Endothelial cell of umbilical vein (primary cell): ENCODE results near the gene NFYC. TPM values are rescaled to one million over a fixed set of nuclear protein-coding genes. Genes with fewer than 3 reads are reported as not detected.

Experiments
- BruUV-seq: library from RNA; stranded (reverse); fragments of 400-500 nt; replicated peaks from 2 replicates; lab custom pipeline; 2021; lab: Mats Ljungman, UMichigan
- CTCF ChIA-PET: fragments of 300-600, 350-600 bp; sonication (Branson Sonifier 250); formaldehyde crosslinking; loops from one replicate; lab custom pipeline; 2021; ENCODE audit warnings: antibody characterized with exemption, inconsistent platforms; lab: Charles Lee
- POLR2A ChIA-PET: fragments of 300-600, 350-600 bp; sonication (Branson Sonifier 250); formaldehyde crosslinking; loops from one replicate; lab custom pipeline; 2021; ENCODE audit warnings: antibody characterized with exemption, inconsistent platforms; lab: Charles Lee
- DNase-seq: peaks from one replicate; pipeline ENCODE4 v3.0.0-alpha.2; 2011; ENCODE audit warnings: low read depth, low spot score
- FAIRE-seq: peaks from 2 replicates; lab custom pipeline; 2011; peaks lifted over from hg19 to GRCh38; lab: Jason Lieb, UNC
- H2AFZ ChIP-seq: 2 replicates; pipeline ENCODE4 v1.6.0; 2012; ENCODE audit warnings: low read depth, low read length, control low read depth, inconsistent platforms
- H3K27ac ChIP-seq: 2 replicates; pipeline ENCODE4 v1.5.1; 2011; ENCODE audit warnings: low read depth, mild to moderate bottlenecking, control low read depth, low read length, moderate library complexity; ENCODE audit not compliant: insufficient read depth
- H3K27me3 ChIP-seq, 2 experiments: 2 replicates each; pipeline versions ENCODE4 v1.6.0 to v1.6.1; 2011; ENCODE audit warnings: low read length in 2 of 2, mixed read lengths in 1 of 2; ENCODE audit not compliant: control insufficient read depth in 2 of 2, insufficient read depth in 2 of 2
- H3K36me3 ChIP-seq, 2 experiments: 2 replicates in 1 of 2; 3 replicates in 1 of 2; pipeline ENCODE4 v1.5.1; 2011; ENCODE audit warnings: low read length in 2 of 2, mild to moderate bottlenecking in 1 of 2, moderate library complexity in 1 of 2; ENCODE audit not compliant: control insufficient read depth in 2 of 2, insufficient read depth in 2 of 2; ENCODE audit errors: extremely low read depth in 1 of 2
- H3K4me1 ChIP-seq: 3 replicates; pipeline ENCODE4 v1.5.1; 2011; ENCODE audit warnings: mild to moderate bottlenecking, low read length; ENCODE audit not compliant: control insufficient read depth, insufficient read depth; ENCODE audit errors: extremely low read depth
- H3K4me2 ChIP-seq: 2 replicates; pipeline ENCODE4 v1.6.1; 2011; ENCODE audit warnings: low read length, control low read depth, mixed read lengths; ENCODE audit not compliant: insufficient read depth
- H3K4me3 ChIP-seq, 3 experiments: fragments of 200-600 bp in 1 of 3; sonication (generic), shearing (Covaris generic) in 1 of 3; replicated peaks in 1 of 3; 2 replicates each; pipeline ENCODE4 v1.5.1; 2011 to 2016; ENCODE audit warnings: control low read depth in 3 of 3, low read length in 3 of 3, mild to moderate bottlenecking in 2 of 3, inconsistent platforms in 1 of 3, low read depth in 1 of 3, moderate library complexity in 1 of 3; ENCODE audit not compliant: insufficient read depth in 1 of 3
- H3K79me2 ChIP-seq: 2 replicates; pipeline ENCODE4 v1.6.0; 2012; ENCODE audit warnings: low read length, inconsistent platforms; ENCODE audit not compliant: control insufficient read depth, insufficient read depth
- H3K9ac ChIP-seq: replicated peaks from 2 replicates; pipeline ENCODE3; 2011; ENCODE audit warnings: low read length, control low read depth; ENCODE audit not compliant: insufficient read depth; ENCODE audit errors: extremely low read depth
- H3K9me1 ChIP-seq: replicated peaks from 3 replicates; pipeline ENCODE4 v1.6.0; 2011; ENCODE audit warnings: mild to moderate bottlenecking, low read length; ENCODE audit not compliant: control insufficient read depth, insufficient read depth; ENCODE audit errors: extremely low read depth
- H3K9me3 ChIP-seq: replicated peaks from 2 replicates; pipeline ENCODE4 v1.5.1; 2012; ENCODE audit warnings: low read length, inconsistent platforms; ENCODE audit not compliant: control insufficient read depth, insufficient read depth
- H4K20me1 ChIP-seq: replicated peaks from 2 replicates; pipeline ENCODE3; 2011; ENCODE audit warnings: mild to moderate bottlenecking, low read length; ENCODE audit not compliant: control insufficient read depth, insufficient read depth; ENCODE audit errors: extremely low read depth
- CTCF ChIP-seq, 2 donors: IDR thresholded peaks; 1 replicate in 1 of 2; 2 replicates in 1 of 2; pipeline ENCODE4 v1.5.1; 2011; ENCODE audit warnings: low read length in 2 of 2, mild to moderate bottlenecking in 2 of 2, moderate library complexity in 2 of 2, control low read depth in 1 of 2, inconsistent platforms in 1 of 2, low read depth in 1 of 2; ENCODE audit not compliant: insufficient read depth in 1 of 2; ENCODE audit errors: extremely low read depth in 1 of 2
- EZH2 ChIP-seq: IDR thresholded peaks from 2 replicates; pipeline ENCODE4 v1.6.1; 2012; ENCODE audit warnings: borderline replicate concordance, low read depth, mild to moderate bottlenecking, moderate library complexity, low read length, inconsistent platforms; ENCODE audit not compliant: severe bottlenecking
- FOS ChIP-seq: IDR thresholded peaks from 2 replicates; pipeline ENCODE4 v1.6.1; 2011; ENCODE audit warnings: mild to moderate bottlenecking, low read length, moderate library complexity, borderline replicate concordance; ENCODE audit not compliant: insufficient read depth
- GATA2 ChIP-seq: IDR thresholded peaks from 2 replicates; pipeline ENCODE4 v1.7.0; 2011; ENCODE audit warnings: low read depth, mild to moderate bottlenecking, moderate library complexity, mixed read lengths, low read length; ENCODE audit not compliant: insufficient read length, insufficient read depth
- JUN ChIP-seq: IDR thresholded peaks from 2 replicates; pipeline ENCODE4 v1.6.1; 2011; ENCODE audit warnings: borderline replicate concordance, low read depth; ENCODE audit not compliant: insufficient read length, insufficient read depth
- MAX ChIP-seq: IDR thresholded peaks from 2 replicates; pipeline ENCODE4 v1.6.1; 2011; ENCODE audit not compliant: insufficient read depth, insufficient read length
- MYC ChIP-seq: IDR thresholded peaks from one replicate; pipeline ENCODE4 v1.6.1; 2011; ENCODE audit warnings: mild to moderate bottlenecking, low read depth, low read length
- POLR2A ChIP-seq: IDR thresholded peaks from 2 replicates; pipeline ENCODE4 v1.6.1; 2012; ENCODE audit warnings: low read depth, mild to moderate bottlenecking, control low read depth, low read length
- POLR2AphosphoS5 ChIP-seq: IDR thresholded peaks from 2 replicates; pipeline ENCODE4 v1.6.1; 2012; ENCODE audit warnings: low read depth, mild to moderate bottlenecking, control low read depth, low read length, moderate library complexity; ENCODE audit not compliant: insufficient read depth
- dilution Hi-C: fragments of 300-500 bp; cut with MboI; formaldehyde crosslinking; loops from one replicate; pipeline ENCODE4 v1.15.0; 2019; ENCODE audit warnings: low sequenced_read_pairs; ENCODE audit not compliant: extremely low pct_ligation_motif_present
- intact Hi-C: fragments of 100-400 bp; cut with micrococcal nuclease; formaldehyde crosslinking; loops from one replicate; pipeline ENCODE4 v1.10.0; 2022
- polyA plus RNA-seq, 4 experiments: library from polyadenylated mRNA; depleted of rRNA in 3 of 4; stranded (reverse) in 3 of 4; unstranded in 1 of 4; fragments of >200 nt; gene quantifications; 2 replicates each; pipeline versions ENCODE4 v1.2.1 to v1.2.3, GENCODE V29; 2011 to 2012; ENCODE audit warnings: missing spikeins in 1 of 4
- total RNA-seq: library from RNA; stranded (reverse); gene quantifications from 2 replicates; pipeline ENCODE4 v1.2.3, GENCODE V29; 2021

Gene NFYC
- total and polyA plus RNA-seq, 2 donors (not counting 3 experiments of a cell fraction or from before 2014, with no cell fraction given) = 51.1 to 81.7 TPM

- CTCF ChIA-PET = interaction anchor here (0.9 to 1.9 kb wide), 3 partner anchors 40 to 65 kb away, joined by 3 to 7 read pairs (median 3); no protein-coding TSS in a partner anchor
- FAIRE-seq = peak; percentile 93
Measured at GRCh38 chr1:40709100-40709801, 17.7 kb downstream of the NFYC start.

GRCh38 chr1:40709802-40710278 is 18.3 kb downstream of the NFYC start:
- peaks cover 0 to 2% of the 10 kb centered on the region in 2 experiments for H3K36me3 ChIP-seq
- H3K9ac ChIP-seq = peak overlapping the region; percentile 65
- H3K27ac ChIP-seq = no peak overlapping the region
- no peak for DNase-seq
- H3K79me2 ChIP-seq = peaks cover 23% of the 10 kb centered on the region
- no peak for FAIRE-seq
- peak overlapping the region; percentile 46 for H3K4me2 ChIP-seq
- dilution Hi-C loops = no loop called here
- peak overlapping the region; percentile 1 to 72 (median 46) for H3K4me3 ChIP-seq
- no peaks in the 10 kb centered on the region for H3K27me3 ChIP-seq
- H2AFZ ChIP-seq = no peak overlapping the region
- intact Hi-C loops = loop anchor here (1.0 kb wide), 1 partner anchor 18 kb away; no protein-coding TSS in a partner anchor
- POLR2A ChIA-PET = interaction anchor here (1.6 kb wide), 1 partner anchor 18 kb away, joined by 5 read pairs; the partner anchor contains the start of gene NFYC
- peaks cover 26% of the 10 kb centered on the region for H3K4me1 ChIP-seq
- TF ChIP-seq FOS = no peak
- TF ChIP-seq MYC = no peak
- no peak for TF ChIP-seq MAX
- TF ChIP-seq EZH2 = no peak
- no peak for TF ChIP-seq POLR2A
- no peak for TF ChIP-seq GATA2
- no peak for TF ChIP-seq CTCF (IDR thresholded peaks at IDR 0.05; ENCODE audit: extremely low read depth in 1 of 2, insufficient read depth in 1 of 2, low read depth in 1 of 2, low read length in 2 of 2)
- TF ChIP-seq JUN = no peak
- H3K9me3 ChIP-seq = no peaks in the 10 kb centered on the region
- H4K20me1 ChIP-seq = no peaks in the 10 kb centered on the region
- CTCF ChIA-PET = interaction anchor here (0.9 to 1.9 kb wide), 4 partner anchors 9 to 60 kb away, joined by 3 to 7 read pairs (median 3); partner anchors contain the start of gene NFYC
- no TSS peak for BruUV-seq
- H3K9me1 ChIP-seq = no peaks in the 10 kb centered on the region

More at GRCh38 chr1:40709100-40709801, 17.7 kb downstream of the NFYC start:
- POLR2A ChIA-PET = interaction anchor here (1.6 kb wide), 1 partner anchor 18 kb away, joined by 5 read pairs; the partner anchor contains the start of gene NFYC
- TF ChIP-seq EZH2 (no peak), POLR2AphosphoS5 (no peak), POLR2A (peak; percentile 41)
- H3K27me3 ChIP-seq = no peaks in the 10 kb centered on the region
- H3K9me1 ChIP-seq = no peaks in the 10 kb centered on the region
- H3K9me3 ChIP-seq = no peaks in the 10 kb centered on the region
- peak overlapping the region; percentile 26 to 72 (median 46) for H3K4me3 ChIP-seq
- peak overlapping the region; percentile 65 for H3K9ac ChIP-seq
- peak; percentile 95 for DNase-seq
- peak overlapping the region; percentile 46 for H3K4me2 ChIP-seq
- H4K20me1 ChIP-seq = peaks cover 3% of the 10 kb centered on the region
- H2AFZ ChIP-seq = peak overlapping the region; percentile 16
- peaks cover 29% of the 10 kb centered on the region for H3K79me2 ChIP-seq
- peak overlapping the region; percentile 4 for H3K27ac ChIP-seq
- TSS peak; percentile 15 for BruUV-seq
- dilution Hi-C loops (no loop called here), intact Hi-C loops (loop anchor here (1.0 kb wide), 1 partner anchor 17 kb away; no protein-coding TSS in a partner anchor)
- H3K4me1 ChIP-seq = peaks cover 26% of the 10 kb centered on the region
- peaks cover 0 to 2% of the 10 kb centered on the region in 2 experiments for H3K36me3 ChIP-seq
